ENCODE data around the gene GRIA4. TPM values are rescaled to one million over a fixed set of nuclear protein-coding genes. Genes with fewer than 3 reads are reported as not detected.

Gene GRIA4
- total and polyA plus RNA-seq, 7 donors, result 0.23 to 6.6 (median 1.9) TPM

DNA sequence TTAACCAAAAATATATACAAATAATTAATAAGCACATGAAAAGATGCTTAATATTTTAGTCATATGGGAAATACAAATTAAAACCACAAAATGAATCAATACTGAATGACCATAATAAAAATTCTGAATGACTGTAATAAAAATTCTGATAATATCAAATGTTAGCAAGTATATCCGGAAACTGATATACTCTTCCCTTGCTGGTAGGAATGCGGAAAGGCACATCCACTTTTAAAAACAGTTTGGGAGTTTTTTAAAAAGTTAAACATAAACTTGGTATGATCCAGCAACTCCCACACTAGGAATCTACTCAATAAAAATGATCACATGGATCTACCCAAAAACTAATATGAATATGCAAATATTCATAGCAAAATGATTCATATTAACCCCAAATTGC, 30.8 kb upstream of the GRIA4 start:
- H3K27ac ChIP-seq, result no peak overlapping the region
- H3K4me1 ChIP-seq, result no peaks in the 10 kb centered on the region
- H3K27me3 ChIP-seq, result no peaks in the 10 kb centered on the region
- intact Hi-C loops (cut with DNase I), result no loop called here
- TF ChIP-seq POLR2AphosphoS5 (IDR thresholded peaks at IDR 0.05), result no peak
- TF ChIP-seq POLR2A (IDR thresholded peaks at IDR 0.05), result no peak
- no peak for TF ChIP-seq EP300 (IDR thresholded peaks at IDR 0.05)
- DNase-seq, result no peak
- WGBS, 2 donors, result 54 to 89% methylated on average over 2 of the region's 2 CpGs
- H3K36me3 ChIP-seq, result no peaks in the 10 kb centered on the region
- H3K9me3 ChIP-seq, result no peaks in the 10 kb centered on the region
- no peak overlapping the region for H3K4me3 ChIP-seq

DNA sequence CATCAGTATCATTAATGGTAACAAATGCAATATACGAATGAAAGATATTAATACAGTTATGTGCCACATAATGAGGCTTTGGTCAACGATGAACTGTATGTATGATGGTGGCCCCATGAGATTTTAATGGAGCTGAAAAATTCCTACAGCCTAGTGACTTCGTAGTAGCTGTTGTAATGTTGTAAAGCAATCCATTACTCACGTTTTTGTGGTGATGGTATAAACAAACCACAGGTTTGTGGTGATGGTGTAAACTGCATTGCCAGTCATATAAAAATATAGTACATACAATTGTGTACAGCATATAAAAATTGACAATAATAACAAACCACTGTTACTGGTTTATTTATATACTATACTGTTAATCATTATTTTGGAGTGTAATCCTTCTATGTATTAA, 27.4 kb upstream of the GRIA4 start:
- H3K27me3 ChIP-seq, result no peaks in the 10 kb centered on the region
- intact Hi-C loops (cut with DNase I), result no loop called here
- TF ChIP-seq POLR2AphosphoS5 (IDR thresholded peaks at IDR 0.05) (no peak), EP300 (IDR thresholded peaks at IDR 0.05) (no peak), POLR2A (IDR thresholded peaks at IDR 0.05) (no peak)
- TF ChIP-seq, protein P1, sequence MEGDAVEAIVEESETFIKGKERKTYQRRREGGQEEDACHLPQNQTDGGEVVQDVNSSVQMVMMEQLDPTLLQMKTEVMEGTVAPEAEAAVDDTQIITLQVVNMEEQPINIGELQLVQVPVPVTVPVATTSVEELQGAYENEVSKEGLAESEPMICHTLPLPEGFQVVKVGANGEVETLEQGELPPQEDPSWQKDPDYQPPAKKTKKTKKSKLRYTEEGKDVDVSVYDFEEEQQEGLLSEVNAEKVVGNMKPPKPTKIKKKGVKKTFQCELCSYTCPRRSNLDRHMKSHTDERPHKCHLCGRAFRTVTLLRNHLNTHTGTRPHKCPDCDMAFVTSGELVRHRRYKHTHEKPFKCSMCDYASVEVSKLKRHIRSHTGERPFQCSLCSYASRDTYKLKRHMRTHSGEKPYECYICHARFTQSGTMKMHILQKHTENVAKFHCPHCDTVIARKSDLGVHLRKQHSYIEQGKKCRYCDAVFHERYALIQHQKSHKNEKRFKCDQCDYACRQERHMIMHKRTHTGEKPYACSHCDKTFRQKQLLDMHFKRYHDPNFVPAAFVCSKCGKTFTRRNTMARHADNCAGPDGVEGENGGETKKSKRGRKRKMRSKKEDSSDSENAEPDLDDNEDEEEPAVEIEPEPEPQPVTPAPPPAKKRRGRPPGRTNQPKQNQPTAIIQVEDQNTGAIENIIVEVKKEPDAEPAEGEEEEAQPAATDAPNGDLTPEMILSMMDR (IDR thresholded peaks at IDR 0.05), result no peak
- no peaks in the 10 kb centered on the region for H3K36me3 ChIP-seq
- no peaks in the 10 kb centered on the region for H3K9me3 ChIP-seq
- no peak overlapping the region for H3K27ac ChIP-seq
- no peaks in the 10 kb centered on the region for H3K4me1 ChIP-seq
- no peak overlapping the region for H3K4me3 ChIP-seq
- DNase-seq, result no peak
- 51 to 69% methylated on average over 4 of the region's 4 CpGs for WGBS, 2 donors

DNA sequence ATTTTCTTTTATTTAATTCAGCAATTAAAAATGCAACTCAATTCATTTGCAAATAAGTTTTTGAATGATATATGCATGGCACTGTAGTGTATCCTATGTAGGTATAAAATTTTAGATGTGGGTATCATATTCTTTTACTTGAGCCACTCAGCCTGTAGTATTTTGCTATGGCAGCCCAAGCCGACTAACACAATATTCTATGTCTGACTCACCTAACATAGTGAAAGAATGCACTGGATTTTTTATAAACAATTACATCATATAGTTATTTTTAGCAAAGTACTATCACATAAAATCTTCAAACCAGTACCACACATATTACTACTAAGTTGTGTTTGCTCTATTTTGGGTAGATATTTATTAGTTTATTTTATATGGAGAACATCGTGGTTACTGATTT, 21.9 kb upstream of the GRIA4 start:
- TF ChIP-seq EP300 (IDR thresholded peaks at IDR 0.05) (no peak), POLR2A (IDR thresholded peaks at IDR 0.05) (no peak), POLR2AphosphoS5 (IDR thresholded peaks at IDR 0.05) (no peak)
- TF ChIP-seq, protein P1 (IDR thresholded peaks at IDR 0.05), result no peak
- no peak overlapping the region for H3K27ac ChIP-seq
- no peaks in the 10 kb centered on the region for H3K36me3 ChIP-seq
- H3K4me1 ChIP-seq, result peaks cover 0 to 12% (median 0%) of the 10 kb centered on the region in 4 donors
- intact Hi-C loops (cut with DNase I), result no loop called here
- no peak for DNase-seq
- no peaks in the 10 kb centered on the region for H3K9me3 ChIP-seq
- no peaks in the 10 kb centered on the region for H3K27me3 ChIP-seq
- H3K4me3 ChIP-seq, result no peak overlapping the region
- 76 to 86% methylated on average over 2 of the region's 2 CpGs for WGBS, 2 donors

DNA sequence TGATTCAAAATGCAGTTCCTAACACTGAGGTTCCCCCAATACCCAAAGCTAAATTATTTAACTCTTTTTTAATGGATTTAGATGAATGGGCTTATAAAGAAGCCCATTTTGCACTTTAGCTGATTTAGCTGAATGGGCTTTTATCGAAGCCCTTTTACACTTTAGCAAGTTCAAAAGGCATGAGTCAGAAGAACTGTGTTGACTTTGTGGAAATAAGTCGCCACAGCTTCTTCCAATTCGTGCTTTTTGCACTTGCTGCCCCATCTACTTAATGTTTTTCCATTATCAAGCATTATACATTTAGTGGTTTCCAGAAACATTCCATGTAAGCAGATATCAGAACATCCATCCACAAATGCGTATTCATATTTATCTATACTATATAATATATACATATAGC, 20.5 kb upstream of the GRIA4 start:
- DNase-seq, result no peak
- Histone ChIP-seq H3K27me3 (no peaks in the 10 kb centered on the region), H3K36me3 (no peaks in the 10 kb centered on the region), H3K9me3 (no peaks in the 10 kb centered on the region), H3K27ac (no peak overlapping the region), H3K4me1 (peaks cover 0 to 12% (median 0%) of the 10 kb centered on the region in 4 donors), H3K4me3 (no peak overlapping the region)
- TF ChIP-seq EP300 (IDR thresholded peaks at IDR 0.05) (no peak), POLR2A (IDR thresholded peaks at IDR 0.05) (no peak), POLR2AphosphoS5 (IDR thresholded peaks at IDR 0.05) (no peak)
- TF ChIP-seq, protein P1 (IDR thresholded peaks at IDR 0.05), result no peak
- 79 to 81% methylated on average over 4 of the region's 4 CpGs for WGBS, 2 donors
- intact Hi-C loops (cut with DNase I), result no loop called here

DNA sequence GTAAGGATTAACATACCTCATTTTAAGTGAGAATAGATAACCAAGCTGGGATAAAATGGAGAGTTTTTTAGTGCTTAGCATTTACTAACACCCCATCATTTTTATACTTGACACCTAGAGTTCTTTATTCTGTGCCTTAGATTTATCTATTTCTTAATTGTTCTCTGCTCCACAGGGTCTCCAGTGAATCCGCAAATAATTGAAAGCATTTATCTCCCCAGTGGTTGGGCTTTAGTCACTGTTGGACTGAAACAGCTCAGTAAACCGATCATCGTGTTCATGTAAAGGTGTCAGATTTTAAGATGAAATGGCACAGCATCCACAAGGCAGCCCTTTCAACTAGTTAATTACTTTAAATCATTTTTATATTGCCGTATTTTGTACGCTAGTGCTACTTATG, 17.8 kb upstream of the GRIA4 start:
- Histone ChIP-seq H3K27ac (no peak overlapping the region), H3K9me3 (no peaks in the 10 kb centered on the region), H3K36me3 (no peaks in the 10 kb centered on the region), H3K4me1 (peaks cover 0 to 12% (median 0%) of the 10 kb centered on the region in 4 donors), H3K4me3 (no peak overlapping the region), H3K27me3 (no peaks in the 10 kb centered on the region)
- intact Hi-C loops (cut with DNase I), result no loop called here
- TF ChIP-seq EP300 (IDR thresholded peaks at IDR 0.05), result no peak
- no peak for DNase-seq
- WGBS, 2 donors, result 59 to 73% methylated on average over 5 of the region's 5 CpGs

DNA sequence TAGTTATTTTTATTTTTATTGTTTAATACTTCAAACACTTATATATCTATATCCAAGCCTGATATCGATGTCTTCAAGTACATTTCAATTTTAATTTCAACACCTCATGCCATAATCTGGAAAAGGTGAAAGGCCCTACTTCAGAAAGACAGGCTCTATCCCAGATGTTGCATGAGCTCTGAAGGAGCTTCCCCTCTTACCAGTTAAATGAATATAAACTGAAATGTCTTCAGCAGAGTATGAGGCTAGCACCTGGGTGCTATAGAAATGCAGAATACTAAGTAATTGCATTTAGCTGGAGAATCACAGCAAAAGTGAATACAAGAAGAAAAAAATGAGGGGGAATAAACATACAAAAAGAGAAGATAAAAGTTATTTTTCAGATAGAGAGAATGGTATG, 11.5 kb upstream of the GRIA4 start:
- no peaks in the 10 kb centered on the region for H3K4me1 ChIP-seq
- H3K27ac ChIP-seq, result no peak overlapping the region
- no peak for DNase-seq
- TF ChIP-seq POLR2A (IDR thresholded peaks at IDR 0.05) (no peak), POLR2AphosphoS5 (IDR thresholded peaks at IDR 0.05) (no peak), EP300 (IDR thresholded peaks at IDR 0.05) (no peak)
- TF ChIP-seq, protein P1 (IDR thresholded peaks at IDR 0.05), result no peak
- WGBS, 2 donors, result 86 to 92% methylated on average over 1 of the region's 1 CpG
- intact Hi-C loops (cut with DNase I), result no loop called here
- H3K27me3 ChIP-seq, result no peaks in the 10 kb centered on the region
- no peak overlapping the region for H3K4me3 ChIP-seq
- no peaks in the 10 kb centered on the region for H3K9me3 ChIP-seq
- no peaks in the 10 kb centered on the region for H3K36me3 ChIP-seq

Measured in sigmoid colon (tissue), 7 donors.